Measurements from ENCODE around the gene ZSCAN23.
A peak's percentile ranks its signal among the peaks of the same experiment; 100 is the strongest.

ZSCAN23 gene

GRCh38 chr6:28395918-28396317 is 47.4 kb downstream of the ZSCAN23 start:
- no peaks in the 10 kb centered on the region for H3K4me1 ChIP-seq (ENCODE audit: low read depth, poor library complexity, severe bottlenecking)
- no peak overlapping the region for H3K9ac ChIP-seq
- no peak overlapping the region for H3K27ac ChIP-seq
- H3K79me2 ChIP-seq (ENCODE audit: insufficient read depth, low read depth): no peaks in the 10 kb centered on the region
- no peak for TF ChIP-seq CTCF (conservative IDR thresholded peaks at IDR 0.05; ENCODE audit: low read depth, low read length)
- H3K4me3 ChIP-seq (IDR thresholded peaks at IDR 0.05; ENCODE audit: insufficient read depth, low read depth, low read length): no peak overlapping the region
- no peak overlapping the region for H2AFZ ChIP-seq (ENCODE audit: low read depth)
- H4K20me1 ChIP-seq (ENCODE audit: insufficient read depth): no peaks in the 10 kb centered on the region
- H3K27me3 ChIP-seq (ENCODE audit: insufficient read depth, low read depth): no peaks in the 10 kb centered on the region
- no peaks in the 10 kb centered on the region for H3K36me3 ChIP-seq (ENCODE audit: insufficient read depth)
- H3K4me2 ChIP-seq: no peak overlapping the region

GRCh38 chr6:28393912-28394662 is 49.2 kb downstream of the ZSCAN23 start:
- Histone ChIP-seq H3K4me2 (no peak overlapping the region), H2AFZ (ENCODE audit: low read depth) (no peak overlapping the region), H3K79me2 (ENCODE audit: insufficient read depth, low read depth) (no peaks in the 10 kb centered on the region)

GRCh38 chr6:28390688-28391087 is 52.6 kb downstream of the ZSCAN23 start:
- no peaks in the 10 kb centered on the region for H3K27me3 ChIP-seq (ENCODE audit: insufficient read depth, low read depth)
- no peak overlapping the region for H3K9ac ChIP-seq
- no peak overlapping the region for H2AFZ ChIP-seq (ENCODE audit: low read depth)
- H3K27ac ChIP-seq: no peak overlapping the region
- no peak overlapping the region for H3K4me3 ChIP-seq (IDR thresholded peaks at IDR 0.05; ENCODE audit: insufficient read depth, low read depth, low read length)
- H3K36me3 ChIP-seq (ENCODE audit: insufficient read depth): no peaks in the 10 kb centered on the region
- H3K4me2 ChIP-seq: no peak overlapping the region
- H3K79me2 ChIP-seq (ENCODE audit: insufficient read depth, low read depth): no peaks in the 10 kb centered on the region
- no peaks in the 10 kb centered on the region for H4K20me1 ChIP-seq (ENCODE audit: insufficient read depth)
- TF ChIP-seq CTCF (conservative IDR thresholded peaks at IDR 0.05; ENCODE audit: low read depth, low read length): no peak
- H3K4me1 ChIP-seq (ENCODE audit: low read depth, poor library complexity, severe bottlenecking): no peaks in the 10 kb centered on the region

More at GRCh38 chr6:28393912-28394662, 49.2 kb downstream of the ZSCAN23 start:
- no peak overlapping the region for H3K27ac ChIP-seq
- TF ChIP-seq CTCF (conservative IDR thresholded peaks at IDR 0.05; ENCODE audit: low read depth, low read length): no peak
- no peaks in the 10 kb centered on the region for H3K27me3 ChIP-seq (ENCODE audit: insufficient read depth, low read depth)
- no peak overlapping the region for H3K4me3 ChIP-seq (IDR thresholded peaks at IDR 0.05; ENCODE audit: insufficient read depth, low read depth, low read length)
- no peaks in the 10 kb centered on the region for H3K36me3 ChIP-seq (ENCODE audit: insufficient read depth)
- no peaks in the 10 kb centered on the region for H3K4me1 ChIP-seq (ENCODE audit: low read depth, poor library complexity, severe bottlenecking)
- no peak overlapping the region for H3K9ac ChIP-seq
- no peaks in the 10 kb centered on the region for H4K20me1 ChIP-seq (ENCODE audit: insufficient read depth)

GRCh38 chr6:28384143-28384533 is 59.2 kb downstream of the ZSCAN23 start:
- Histone ChIP-seq H3K79me2 (ENCODE audit: insufficient read depth, low read depth) (no peaks in the 10 kb centered on the region), H4K20me1 (ENCODE audit: insufficient read depth) (no peaks in the 10 kb centered on the region), H2AFZ (ENCODE audit: low read depth) (peak overlapping the region; percentile 42; the same call in 1 of the 2 replicates), H3K9ac (no peak overlapping the region), H3K27ac (no peak overlapping the region), H3K36me3 (ENCODE audit: insufficient read depth) (no peaks in the 10 kb centered on the region), H3K4me1 (ENCODE audit: low read depth, poor library complexity, severe bottlenecking) (no peaks in the 10 kb centered on the region), H3K4me3 (IDR thresholded peaks at IDR 0.05; ENCODE audit: insufficient read depth, low read depth, low read length) (no peak overlapping the region), H3K4me2 (no peak overlapping the region), H3K27me3 (ENCODE audit: insufficient read depth, low read depth) (no peaks in the 10 kb centered on the region)
- TF ChIP-seq CTCF (conservative IDR thresholded peaks at IDR 0.05; ENCODE audit: low read depth, low read length): no peak
